HepG2 (cell line): ENCODE results near the gene URI1.

Source experiments
- EEA1 ChIP-seq: sonication (generic); formaldehyde crosslinking; IDR thresholded peaks from 2 replicates; pipeline ENCODE4 v1.5.1; 2020; ENCODE audit warnings: mild to moderate bottlenecking, missing genetic modification reagents, borderline replicate concordance
- ZNF282 ChIP-seq: fragments of 450-650 bp; IDR thresholded peaks from 2 replicates; pipeline ENCODE4 v1.6.1; 2018; ENCODE audit not compliant: partially characterized antibody
- TF ChIP-seq, protein P1 (sequence below): sonication (generic); formaldehyde crosslinking; IDR thresholded peaks from 2 replicates; pipeline ENCODE4 v1.5.0; 2020; ENCODE audit warnings: mild to moderate bottlenecking, missing genetic modification reagents, moderate library complexity
- TF ChIP-seq, protein P2 (sequence below): IDR thresholded peaks from 2 replicates; pipeline ENCODE4 v1.6.1; 2016; ENCODE audit warnings: low read depth

DNA sequence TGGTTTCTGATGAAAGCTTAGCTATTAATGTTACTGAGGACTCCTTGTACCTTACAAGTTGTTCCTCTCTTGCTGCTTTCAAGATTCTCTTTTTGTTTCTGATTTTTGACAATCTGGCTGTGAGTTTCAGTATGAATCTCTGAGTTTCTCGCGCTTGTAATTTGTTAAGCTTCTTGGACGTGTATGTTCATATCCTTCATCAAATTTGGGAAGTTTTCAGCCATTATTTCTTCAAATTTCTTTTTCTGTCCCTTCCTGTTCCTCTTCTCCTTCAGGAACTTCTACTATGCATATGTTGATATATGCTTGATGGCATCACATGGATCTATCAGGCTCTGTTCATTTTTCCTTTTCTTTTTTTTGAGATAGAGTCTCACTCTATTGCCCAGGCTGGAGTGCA lies 5.6 kb upstream of the URI1 start:
- TF ChIP-seq, protein P1, sequence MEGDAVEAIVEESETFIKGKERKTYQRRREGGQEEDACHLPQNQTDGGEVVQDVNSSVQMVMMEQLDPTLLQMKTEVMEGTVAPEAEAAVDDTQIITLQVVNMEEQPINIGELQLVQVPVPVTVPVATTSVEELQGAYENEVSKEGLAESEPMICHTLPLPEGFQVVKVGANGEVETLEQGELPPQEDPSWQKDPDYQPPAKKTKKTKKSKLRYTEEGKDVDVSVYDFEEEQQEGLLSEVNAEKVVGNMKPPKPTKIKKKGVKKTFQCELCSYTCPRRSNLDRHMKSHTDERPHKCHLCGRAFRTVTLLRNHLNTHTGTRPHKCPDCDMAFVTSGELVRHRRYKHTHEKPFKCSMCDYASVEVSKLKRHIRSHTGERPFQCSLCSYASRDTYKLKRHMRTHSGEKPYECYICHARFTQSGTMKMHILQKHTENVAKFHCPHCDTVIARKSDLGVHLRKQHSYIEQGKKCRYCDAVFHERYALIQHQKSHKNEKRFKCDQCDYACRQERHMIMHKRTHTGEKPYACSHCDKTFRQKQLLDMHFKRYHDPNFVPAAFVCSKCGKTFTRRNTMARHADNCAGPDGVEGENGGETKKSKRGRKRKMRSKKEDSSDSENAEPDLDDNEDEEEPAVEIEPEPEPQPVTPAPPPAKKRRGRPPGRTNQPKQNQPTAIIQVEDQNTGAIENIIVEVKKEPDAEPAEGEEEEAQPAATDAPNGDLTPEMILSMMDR (CRISPR knock-in tag) = no peak
- TF ChIP-seq ZNF282 (no peak), EEA1 (CRISPR knock-in tag) (no peak)
- TF ChIP-seq, protein P2, sequence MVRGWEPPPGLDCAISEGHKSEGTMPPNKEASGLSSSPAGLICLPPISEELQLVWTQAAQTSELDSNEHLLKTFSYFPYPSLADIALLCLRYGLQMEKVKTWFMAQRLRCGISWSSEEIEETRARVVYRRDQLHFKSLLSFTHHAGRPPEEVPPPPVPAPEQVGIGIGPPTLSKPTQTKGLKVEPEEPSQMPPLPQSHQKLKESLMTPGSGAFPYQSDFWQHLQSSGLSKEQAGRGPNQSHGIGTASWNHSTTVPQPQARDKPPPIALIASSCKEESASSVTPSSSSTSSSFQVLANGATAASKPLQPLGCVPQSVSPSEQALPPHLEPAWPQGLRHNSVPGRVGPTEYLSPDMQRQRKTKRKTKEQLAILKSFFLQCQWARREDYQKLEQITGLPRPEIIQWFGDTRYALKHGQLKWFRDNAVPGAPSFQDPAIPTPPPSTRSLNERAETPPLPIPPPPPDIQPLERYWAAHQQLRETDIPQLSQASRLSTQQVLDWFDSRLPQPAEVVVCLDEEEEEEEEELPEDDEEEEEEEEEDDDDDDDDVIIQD (CRISPR knock-in tag) = no peak
